Thyroid gland (tissue), 4 donors: Measurements from ENCODE around the gene ASPRV1.

Source experiments
- CTCF ChIP-seq, 6 experiments: fragments of 200-600 bp in 3 of 6; fragments of 450-650 bp in 3 of 6; sonication (generic) in 3 of 6; IDR thresholded peaks; one replicate each; pipeline ENCODE4 v1.5.1; 2016 to 2019; ENCODE audit warnings: antibody characterized with exemption in 6 of 6, mild to moderate bottlenecking in 2 of 6, inconsistent platforms in 1 of 6, moderate library complexity in 1 of 6
- POLR2A ChIP-seq, 2 donors: fragments of 450-650 bp; IDR thresholded peaks; one replicate each; pipeline ENCODE4 v1.6.1; 2017; ENCODE audit warnings: antibody characterized with exemption in 2 of 2, mild to moderate bottlenecking in 2 of 2, moderate library complexity in 1 of 2

GRCh38 chr2:69961496-69961895 lies at the start of gene ASPRV1:
- TF ChIP-seq CTCF (IDR thresholded peaks at IDR 0.05): no peak
- no peak for TF ChIP-seq POLR2A (IDR thresholded peaks at IDR 0.05)
